ENCODE results near the gene FAM228B.
"Not testable (repeated sequence)": the region's sequence is repeated elsewhere in the genome, so short reads cannot be mapped to it uniquely, and the experiment has no call there.

FAM228B gene

GRCh38 chr2:24104110-24104650, 19.1 kb upstream of the FAM228B start:
- no peak for DNase-seq

GRCh38 chr2:24104906-24105305, 18.4 kb upstream of the FAM228B start:
- DNase-seq: no peak

- DNase-seq: no peak
These were observed 17.5 kb upstream of the FAM228B start for GRCh38 chr2:24105816-24106215.

- no peak for DNase-seq
These were observed 16.5 kb upstream of the FAM228B start for GRCh38 chr2:24106786-24107185.

- DNase-seq: no peak
These were observed 15.9 kb upstream of the FAM228B start for GRCh38 chr2:24107336-24107735.

GRCh38 chr2:24109431-24109830, 13.8 kb upstream of the FAM228B start:
- DNase-seq: not testable (repeated sequence)

- no peak for DNase-seq
These were observed 12.5 kb upstream of the FAM228B start for GRCh38 chr2:24110660-24111303.

- no peak for DNase-seq
These were observed 11.8 kb upstream of the FAM228B start for GRCh38 chr2:24111407-24111901.

- no peak for DNase-seq
These were observed 8.2 kb upstream of the FAM228B start for GRCh38 chr2:24115057-24115456.

- no peak for DNase-seq
These were observed 5.4 kb upstream of the FAM228B start for GRCh38 chr2:24117902-24118301.

- no peak for DNase-seq
These were observed 2.2 kb upstream of the FAM228B start for GRCh38 chr2:24121066-24121465.

- DNase-seq: no peak
These were observed 1.8 kb upstream of the FAM228B start for GRCh38 chr2:24121469-24121868.

GRCh38 chr2:24122366-24123194, 689 bp upstream of the FAM228B start:
- no peak for DNase-seq

GRCh38 chr2:24123922-24124580, 782 bp downstream of the FAM228B start:
- peak in 1 of 4 experiments; percentile 10 for DNase-seq

- no peak for DNase-seq
These were observed 2.7 kb downstream of the FAM228B start for GRCh38 chr2:24125956-24126355.

GRCh38 chr2:24132543-24132942, 9.3 kb downstream of the FAM228B start:
- no peak for DNase-seq

- not testable (repeated sequence) for DNase-seq
These were observed 17.0 kb downstream of the FAM228B start for GRCh38 chr2:24140305-24140704.

GRCh38 chr2:24147364-24147763, 24.1 kb downstream of the FAM228B start:
- no peak for DNase-seq

GRCh38 chr2:24152413-24153197, 29.3 kb downstream of the FAM228B start:
- no peak for DNase-seq

GRCh38 chr2:24153478-24153877, 30.2 kb downstream of the FAM228B start:
- no peak for DNase-seq

GRCh38 chr2:24158131-24158530, 34.9 kb downstream of the FAM228B start:
- DNase-seq: no peak

GRCh38 chr2:24159708-24160107, 36.4 kb downstream of the FAM228B start:
- DNase-seq: no peak

- no peak for DNase-seq
These were observed 37.5 kb downstream of the FAM228B start for GRCh38 chr2:24160761-24161160.

Data from activated naive CD4-positive, alpha-beta T cell (primary cell).